Caco-2 (cell line): ENCODE measurements around the gene SEMA3C. TPM values are rescaled to one million over a fixed set of nuclear protein-coding genes. Genes with fewer than 3 reads are reported as not detected.

Experiments
- BruUV-seq: library from RNA; stranded (reverse); fragments of 400-500 nt; replicated peaks from 2 replicates; lab custom pipeline; 2021; lab: Mats Ljungman, UMichigan
- CTCF ChIA-PET: fragments of 300-600 bp; sonication (Branson Sonifier 250); formaldehyde crosslinking; loops from one replicate; lab custom pipeline; 2022; ENCODE audit warnings: antibody characterized with exemption; lab: Charles Lee
- POLR2A ChIA-PET: fragments of 300-600 bp; sonication (Branson Sonifier 250); formaldehyde crosslinking; loops from one replicate; lab custom pipeline; 2022; ENCODE audit warnings: antibody characterized with exemption; lab: Charles Lee
- DNase-seq, 2 experiments: peaks; one replicate each; pipeline versions ENCODE4 v3.0.0 to v3.0.0-alpha.2; 2020 to 2022
- H3K27me3 ChIP-seq: replicated peaks from 2 replicates; pipeline ENCODE4 v1.6.0; 2011; ENCODE audit warnings: low read length; ENCODE audit not compliant: control insufficient read depth, insufficient read depth
- H3K36me3 ChIP-seq: 2 replicates; pipeline ENCODE4 v1.5.1; 2011; ENCODE audit warnings: low read length; ENCODE audit not compliant: control insufficient read depth, insufficient read depth
- H3K4me1 ChIP-seq: fragments of 250-450 bp; sonication (Bioruptor Pico); 2 replicates; pipeline ENCODE4 v1.5.1; 2020; ENCODE audit warnings: mild to moderate bottlenecking
- H3K4me3 ChIP-seq: 2 replicates; pipeline ENCODE4 v1.5.1; 2011; ENCODE audit warnings: low read depth, mild to moderate bottlenecking, control low read depth, low read length
- H3K9me3 ChIP-seq: fragments of 250-450 bp; sonication (Bioruptor Pico); 2 replicates; pipeline ENCODE4 v1.5.1; 2020; ENCODE audit warnings: mild to moderate bottlenecking, moderate library complexity
- H3K27ac Mint-ChIP-seq: one replicate; pipeline ENCODE4 v1.8.0; 2022; ENCODE audit warnings: mixed read lengths; ENCODE audit not compliant: unreplicated experiment
- H3K27me3 Mint-ChIP-seq: one replicate; pipeline ENCODE4 v1.8.0; 2022; ENCODE audit warnings: mixed read lengths; ENCODE audit not compliant: insufficient read depth, unreplicated experiment
- H3K36me3 Mint-ChIP-seq: one replicate; pipeline ENCODE4 v1.8.0; 2022; ENCODE audit warnings: mild to moderate bottlenecking, mixed read lengths; ENCODE audit not compliant: insufficient read depth, unreplicated experiment
- H3K4me1 Mint-ChIP-seq: one replicate; pipeline ENCODE4 v1.8.0; 2022; ENCODE audit warnings: low read depth, mixed read lengths; ENCODE audit not compliant: unreplicated experiment
- H3K4me3 Mint-ChIP-seq: one replicate; pipeline ENCODE4 v1.8.0; 2022; ENCODE audit warnings: mild to moderate bottlenecking, moderate library complexity, mixed read lengths; ENCODE audit not compliant: unreplicated experiment
- H3K9me3 Mint-ChIP-seq: one replicate; pipeline ENCODE4 v1.8.0; 2022; ENCODE audit warnings: mixed read lengths; ENCODE audit not compliant: unreplicated experiment
- CTCF ChIP-seq, 2 experiments: fragments of 200-600 bp in 1 of 2; IDR thresholded peaks; 1 replicate in 1 of 2; 2 replicates in 1 of 2; pipeline versions ENCODE4 v1.5.1 to v1.8.0; 2011 to 2022; ENCODE audit warnings: antibody characterized with exemption in 1 of 2, control low read depth in 1 of 2, inconsistent platforms in 1 of 2, low read depth in 1 of 2, low read length in 1 of 2, mild to moderate bottlenecking in 1 of 2, moderate library complexity in 1 of 2; ENCODE audit not compliant: insufficient read depth in 1 of 2, severe bottlenecking in 1 of 2, unreplicated experiment in 1 of 2
- intact Hi-C: fragments of 100-400 bp; cut with micrococcal nuclease; formaldehyde crosslinking; loops from one replicate; pipeline ENCODE4 v1.10.0; 2022; ENCODE audit not compliant: unreplicated experiment
- total RNA-seq: library from RNA; stranded (reverse); gene quantifications from 2 replicates; pipeline ENCODE4 v1.2.3, GENCODE V29; 2022

The SEMA3C gene
- total RNA-seq, 1 experiment from 2014 or later = 25.8 TPM

- 0 out of 2 replicates have a peak, but pooled peaks cover 3% of the 10 kb centered on the region for H3K4me1 ChIP-seq
- Mint-ChIP-seq H3K36me3 (no peaks in the 10 kb centered on the region), H3K9me3 (no peaks in the 10 kb centered on the region), H3K4me1 (peaks cover 16% of the 10 kb centered on the region), H3K4me3 (no peak overlapping the region), H3K27me3 (no peaks in the 10 kb centered on the region), H3K27ac (peak overlapping the region; percentile 14)
- BruUV-seq = no TSS peak
- no peak for TF ChIP-seq CTCF (IDR thresholded peaks at IDR 0.05; ENCODE audit: insufficient read depth in 1 of 2, low read depth in 1 of 2, low read length in 1 of 2, severe bottlenecking in 1 of 2, unreplicated experiment in 1 of 2)
- ChIA-PET CTCF (no interaction called here), POLR2A (no interaction called here)
- intact Hi-C loops = no loop called here
- H3K4me3 ChIP-seq = no peak overlapping the region
- no peaks in the 10 kb centered on the region for H3K27me3 ChIP-seq
- no peaks in the 10 kb centered on the region for H3K36me3 ChIP-seq
- no peak for DNase-seq
- no peaks in the 10 kb centered on the region for H3K9me3 ChIP-seq
Observed at GRCh38 chr7:80705130-80705781, 213.6 kb downstream of the SEMA3C start.

GRCh38 chr7:80703272-80703671 lies 215.6 kb downstream of the SEMA3C start:
- intact Hi-C loops = no loop called here
- Mint-ChIP-seq H3K4me3 (no peak overlapping the region), H3K27me3 (no peaks in the 10 kb centered on the region), H3K9me3 (no peaks in the 10 kb centered on the region), H3K36me3 (no peaks in the 10 kb centered on the region), H3K27ac (no peak overlapping the region), H3K4me1 (peaks cover 16% of the 10 kb centered on the region)
- ChIA-PET POLR2A (no interaction called here), CTCF (interaction anchor here (2.1 kb wide), 1 partner anchor 767 kb away, joined by 8 read pairs; no protein-coding TSS in a partner anchor)
- Histone ChIP-seq H3K27me3 (no peaks in the 10 kb centered on the region), H3K9me3 (no peaks in the 10 kb centered on the region), H3K4me3 (no peak overlapping the region), H3K36me3 (no peaks in the 10 kb centered on the region), H3K4me1 (0 out of 2 replicates have a peak, but pooled peaks cover 8% of the 10 kb centered on the region)
- no TSS peak for BruUV-seq
- no peak for DNase-seq
- no peak for TF ChIP-seq CTCF (IDR thresholded peaks at IDR 0.05; ENCODE audit: insufficient read depth in 1 of 2, low read depth in 1 of 2, low read length in 1 of 2, severe bottlenecking in 1 of 2, unreplicated experiment in 1 of 2)

GRCh38 chr7:80699721-80700256 lies 219.1 kb downstream of the SEMA3C start:
- TF ChIP-seq CTCF (IDR thresholded peaks at IDR 0.05; ENCODE audit: insufficient read depth in 1 of 2, low read depth in 1 of 2, low read length in 1 of 2, severe bottlenecking in 1 of 2, unreplicated experiment in 1 of 2) = no peak
- no peak overlapping the region for H3K27ac Mint-ChIP-seq
- intact Hi-C loops = loop anchor here (1.0 to 5.0 kb wide), 7 partner anchors 33 to 771 kb away; no protein-coding TSS in a partner anchor
- Histone ChIP-seq H3K27me3 (no peaks in the 10 kb centered on the region), H3K36me3 (no peaks in the 10 kb centered on the region), H3K4me3 (no peak overlapping the region), H3K9me3 (no peaks in the 10 kb centered on the region), H3K4me1 (0 out of 2 replicates have a peak, but pooled peaks cover 5% of the 10 kb centered on the region)
- no peaks in the 10 kb centered on the region for H3K27me3 Mint-ChIP-seq
- no peak overlapping the region for H3K4me3 Mint-ChIP-seq
- no peaks in the 10 kb centered on the region for H3K36me3 Mint-ChIP-seq
- H3K9me3 Mint-ChIP-seq = no peaks in the 10 kb centered on the region
- no peak for DNase-seq
- BruUV-seq = no TSS peak
- peaks cover 9% of the 10 kb centered on the region for H3K4me1 Mint-ChIP-seq
- CTCF ChIA-PET = no interaction called here
- POLR2A ChIA-PET = no interaction called here
